Thoracic aorta (tissue), 2 donors: ENCODE results near the gene NECAB2. TPM values are rescaled to one million over a fixed set of nuclear protein-coding genes. Genes with fewer than 3 reads are reported as not detected.

ENCODE experiments used
- ATAC-seq: fragments of 150-250 bp; one replicate; pipeline ENCODE4 v1.8.0; 2017; ENCODE audit warnings: low read depth; ENCODE audit not compliant: insufficient number of reproducible peaks, low FRiP score
- DNase-seq: peaks from one replicate; pipeline ENCODE4 v3.0.0-alpha.2; 2020; ENCODE audit warnings: low spot score
- H3K27ac ChIP-seq, 2 donors: fragments of 200-600 bp; sonication (generic); 1 replicate in 1 of 2; 2 replicates in 1 of 2; pipeline ENCODE4 v1.5.1; 2016; ENCODE audit warnings: mild to moderate bottlenecking in 2 of 2, moderate library complexity in 2 of 2
- H3K27me3 ChIP-seq: fragments of 200-600 bp; sonication (generic); replicated peaks from 2 replicates; pipeline ENCODE4 v1.6.0; 2016; ENCODE audit warnings: mild to moderate bottlenecking; ENCODE audit not compliant: insufficient read depth
- H3K36me3 ChIP-seq: fragments of 200-600 bp; sonication (generic); one replicate; pipeline ENCODE4 v1.5.1; 2016
- H3K4me1 ChIP-seq, 2 donors: fragments of 200-600 bp; sonication (generic); 1 replicate in 1 of 2; 2 replicates in 1 of 2; pipeline versions ENCODE4 v1.5.1 to v1.6.0; 2016; ENCODE audit warnings: low read depth in 2 of 2, mild to moderate bottlenecking in 1 of 2; ENCODE audit not compliant: control insufficient read depth in 1 of 2
- H3K4me3 ChIP-seq: fragments of 200-600 bp; sonication (generic); 2 replicates; pipeline ENCODE4 v1.5.1; 2016; ENCODE audit warnings: mild to moderate bottlenecking
- H3K9me3 ChIP-seq: fragments of 200-600 bp; sonication (generic); 2 replicates; pipeline ENCODE4 v1.5.1; 2016
- total RNA-seq, 2 donors: library from RNA; depleted of rRNA; stranded (reverse); fragments of >200 nt; gene quantifications; one replicate each; pipeline versions ENCODE4 v1.1.0 to v1.2.3, GENCODE V29; 2016
- TF ChIP-seq, protein P1 (sequence below): fragments of 200-600 bp; sonication (generic); IDR thresholded peaks from one replicate; pipeline ENCODE4 v1.5.1; 2019; ENCODE audit warnings: antibody characterized with exemption

The NECAB2 gene
- total RNA-seq, 2 donors from 2014 or later: not detected

DNA sequence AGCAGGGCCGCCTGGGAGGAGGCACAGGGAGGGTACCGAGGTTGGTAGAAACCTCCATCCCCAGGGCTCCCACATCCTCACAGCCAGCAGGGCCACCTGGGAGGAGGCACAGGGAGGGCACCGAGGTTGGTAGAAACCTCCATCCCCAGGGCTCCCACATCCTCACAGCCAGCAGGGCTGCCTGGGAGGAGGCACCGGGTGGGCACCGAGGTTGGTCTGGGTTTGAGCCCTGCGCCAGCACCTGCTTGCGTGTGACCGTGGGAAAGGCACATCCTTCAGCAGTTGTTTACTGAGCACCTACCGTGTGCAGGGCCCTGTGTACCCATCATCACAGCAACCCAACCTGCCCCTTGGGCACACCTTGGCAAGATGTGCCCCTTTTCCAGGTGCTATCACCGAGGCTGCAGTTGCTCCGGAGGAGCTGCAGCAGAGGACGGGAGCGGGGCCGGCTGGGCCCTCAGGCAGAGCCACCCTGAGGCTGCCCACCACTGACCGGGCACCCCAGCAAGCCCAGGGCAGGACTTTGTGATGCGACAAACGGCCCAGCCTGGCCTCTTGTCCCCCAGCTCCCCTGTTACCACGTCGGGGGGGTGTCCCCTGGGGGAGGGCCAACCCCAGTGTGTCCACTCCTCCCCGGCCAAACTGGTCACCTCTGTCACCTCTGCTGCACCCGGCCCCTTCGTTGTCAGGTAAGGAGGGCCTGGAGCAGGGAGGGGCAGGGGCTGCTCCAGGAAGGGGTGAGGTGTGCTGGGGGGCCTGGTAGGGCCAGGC is 37.1 kb upstream of the NECAB2 start:
- H3K4me3 ChIP-seq: no peak overlapping the region
- H3K36me3 ChIP-seq: peaks cover 2% of the 10 kb centered on the region
- H3K4me1 ChIP-seq: peaks cover 0 to 8% of the 10 kb centered on the region in 2 donors
- ATAC-seq (no peak), DNase-seq (no peak)
- no peaks in the 10 kb centered on the region for H3K27me3 ChIP-seq
- H3K27ac ChIP-seq: no peak overlapping the region
- no peaks in the 10 kb centered on the region for H3K9me3 ChIP-seq
- TF ChIP-seq, protein P1, sequence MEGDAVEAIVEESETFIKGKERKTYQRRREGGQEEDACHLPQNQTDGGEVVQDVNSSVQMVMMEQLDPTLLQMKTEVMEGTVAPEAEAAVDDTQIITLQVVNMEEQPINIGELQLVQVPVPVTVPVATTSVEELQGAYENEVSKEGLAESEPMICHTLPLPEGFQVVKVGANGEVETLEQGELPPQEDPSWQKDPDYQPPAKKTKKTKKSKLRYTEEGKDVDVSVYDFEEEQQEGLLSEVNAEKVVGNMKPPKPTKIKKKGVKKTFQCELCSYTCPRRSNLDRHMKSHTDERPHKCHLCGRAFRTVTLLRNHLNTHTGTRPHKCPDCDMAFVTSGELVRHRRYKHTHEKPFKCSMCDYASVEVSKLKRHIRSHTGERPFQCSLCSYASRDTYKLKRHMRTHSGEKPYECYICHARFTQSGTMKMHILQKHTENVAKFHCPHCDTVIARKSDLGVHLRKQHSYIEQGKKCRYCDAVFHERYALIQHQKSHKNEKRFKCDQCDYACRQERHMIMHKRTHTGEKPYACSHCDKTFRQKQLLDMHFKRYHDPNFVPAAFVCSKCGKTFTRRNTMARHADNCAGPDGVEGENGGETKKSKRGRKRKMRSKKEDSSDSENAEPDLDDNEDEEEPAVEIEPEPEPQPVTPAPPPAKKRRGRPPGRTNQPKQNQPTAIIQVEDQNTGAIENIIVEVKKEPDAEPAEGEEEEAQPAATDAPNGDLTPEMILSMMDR: no peak

DNA sequence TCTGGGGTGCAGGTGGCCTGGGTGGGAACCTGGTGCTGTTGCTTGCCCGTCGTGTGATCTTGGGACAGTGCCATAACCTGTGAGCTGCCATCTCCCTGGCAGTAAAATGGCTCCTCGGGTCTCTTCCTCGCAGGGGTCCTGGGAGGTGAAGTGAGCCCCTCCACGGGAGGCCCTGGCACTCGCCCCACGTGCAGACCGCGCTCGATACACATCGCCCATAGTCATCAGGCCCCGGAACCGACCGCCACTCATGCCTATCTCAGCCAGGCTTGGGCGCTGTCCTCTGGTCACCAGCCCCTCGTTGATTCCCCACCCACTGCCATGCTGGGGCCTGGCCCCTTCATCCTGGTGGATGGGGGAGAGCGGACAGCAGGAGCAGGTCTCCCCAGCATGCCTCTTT is 36.5 kb upstream of the NECAB2 start:
- TF ChIP-seq, protein P1: no peak
- Histone ChIP-seq H3K36me3 (peaks cover 2% of the 10 kb centered on the region), H3K27me3 (no peaks in the 10 kb centered on the region), H3K9me3 (no peaks in the 10 kb centered on the region), H3K4me3 (no peak overlapping the region), H3K4me1 (peaks cover 0 to 5% of the 10 kb centered on the region in 2 donors), H3K27ac (no peak overlapping the region)
- no peak for ATAC-seq
- DNase-seq: no peak

DNA sequence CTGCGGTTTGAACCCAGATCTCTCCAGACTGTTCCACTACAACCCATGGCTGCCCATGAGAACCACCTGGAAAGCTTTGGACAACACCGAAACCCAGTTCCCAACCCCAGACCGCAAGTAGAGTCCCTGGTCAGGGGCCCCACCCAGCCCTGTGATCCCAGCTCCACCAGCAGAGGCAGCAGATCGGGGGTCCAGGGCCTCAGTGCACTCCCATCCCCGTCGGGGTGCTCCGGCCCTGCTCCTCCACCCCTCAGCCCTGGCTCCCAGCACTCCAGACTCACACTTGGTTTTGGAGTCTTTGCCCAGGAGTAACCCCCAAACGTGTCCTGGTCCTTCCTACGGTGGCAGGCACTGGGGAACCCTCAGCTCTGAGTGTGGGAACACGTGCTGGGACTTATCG is 35.7 kb upstream of the NECAB2 start:
- no peak for ATAC-seq
- TF ChIP-seq, protein P1: no peak
- Histone ChIP-seq H3K4me3 (no peak overlapping the region), H3K4me1 (no peaks in the 10 kb centered on the region), H3K36me3 (peaks cover 2% of the 10 kb centered on the region), H3K27ac (no peak overlapping the region), H3K27me3 (no peaks in the 10 kb centered on the region), H3K9me3 (no peaks in the 10 kb centered on the region)
- no peak for DNase-seq

DNA sequence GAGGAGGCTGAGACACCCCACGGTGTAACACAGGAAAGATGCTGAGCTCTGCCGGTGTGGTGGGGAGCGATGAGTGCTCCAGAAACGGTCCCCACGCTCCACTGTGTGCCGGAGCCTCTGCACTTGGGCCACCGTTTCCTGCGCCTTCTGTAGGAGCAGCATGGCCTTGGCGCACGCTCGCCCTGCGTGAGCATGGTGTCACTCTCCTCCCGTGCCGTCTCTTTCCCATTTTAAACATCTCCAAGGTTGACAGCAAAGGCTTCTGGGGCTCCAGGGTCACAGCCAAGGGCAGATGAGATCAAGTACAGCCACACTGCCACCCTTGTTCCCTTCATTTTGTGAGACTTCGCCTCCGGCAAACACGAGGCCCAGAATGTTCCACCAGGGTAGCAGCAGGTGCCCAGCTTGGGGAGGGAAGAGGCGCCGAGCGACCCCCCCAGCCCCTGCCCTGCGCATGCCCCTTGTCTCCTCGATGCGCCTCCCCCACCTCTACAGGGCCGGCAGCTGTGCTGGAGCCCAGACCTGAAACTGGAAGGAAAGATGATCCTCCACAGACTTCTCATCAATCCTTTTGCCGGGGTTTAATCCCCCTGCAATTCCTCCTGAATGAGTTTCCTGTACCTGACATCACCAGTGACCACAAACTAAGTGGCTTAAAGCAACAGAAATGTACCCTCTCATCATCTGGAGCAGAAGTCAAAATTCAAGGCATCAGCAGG is 34.9 kb upstream of the NECAB2 start:
- H3K4me1 ChIP-seq: no peaks in the 10 kb centered on the region
- TF ChIP-seq, protein P1: no peak

DNA sequence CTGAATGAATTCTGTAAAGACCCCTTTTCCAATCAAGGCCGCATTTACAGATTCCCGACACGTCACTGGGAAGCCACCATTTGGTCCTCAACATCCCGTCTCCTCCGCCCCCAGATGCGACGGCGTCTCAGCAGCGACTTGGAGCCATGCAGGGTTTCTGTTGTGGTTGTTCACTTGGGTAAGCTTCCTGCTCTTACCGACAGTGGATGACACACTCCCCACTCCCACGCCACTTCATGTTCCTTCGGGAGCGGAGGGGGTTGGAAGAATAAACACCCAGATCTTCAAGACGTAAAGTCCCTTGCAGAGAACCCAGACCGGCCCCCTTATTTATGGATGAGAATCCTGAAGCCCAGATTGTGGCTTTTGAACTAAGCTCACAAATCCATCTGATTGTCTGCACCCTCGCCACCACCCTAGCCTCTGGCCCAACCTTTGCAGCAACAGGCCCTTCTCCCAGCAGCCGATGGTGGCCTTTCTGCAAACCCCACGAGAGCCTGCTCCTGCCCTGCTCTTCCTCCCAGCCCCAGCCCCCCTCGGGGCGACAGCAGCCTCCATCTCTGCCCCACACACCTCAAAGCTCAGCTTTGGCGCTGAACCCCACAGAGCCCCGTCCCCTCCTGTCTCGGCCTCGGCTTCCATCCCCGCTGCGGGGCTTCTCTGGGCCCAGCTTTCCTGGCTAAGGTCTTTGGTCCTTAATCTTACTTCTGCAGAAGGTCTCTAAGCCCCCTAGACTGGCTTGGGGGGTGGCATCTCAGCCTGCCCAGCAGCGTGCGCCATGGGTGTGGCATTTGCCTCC is 34.0 kb upstream of the NECAB2 start:
- Histone ChIP-seq H3K36me3 (no peaks in the 10 kb centered on the region), H3K4me1 (no peaks in the 10 kb centered on the region), H3K9me3 (no peaks in the 10 kb centered on the region), H3K27ac (no peak overlapping the region), H3K4me3 (no peak overlapping the region), H3K27me3 (no peaks in the 10 kb centered on the region)
- TF ChIP-seq, protein P1: no peak
- no peak for ATAC-seq
- DNase-seq: no peak

More for the DNA sequence above, 34.9 kb upstream of the NECAB2 start:
- Histone ChIP-seq H3K27me3 (no peaks in the 10 kb centered on the region), H3K27ac (no peak overlapping the region), H3K9me3 (no peaks in the 10 kb centered on the region), H3K36me3 (no peaks in the 10 kb centered on the region), H3K4me3 (no peak overlapping the region)
- ATAC-seq (no peak), DNase-seq (no peak)
